NCI-H345 (cell line): ENCODE measurements around the gene DKK3.
A peak's percentile ranks its signal among the peaks of the same experiment; 100 is the strongest.

ENCODE experiments used
- DNase-seq: peaks from one replicate; lab custom pipeline; 2025; lab: John Stamatoyannopoulos, UW

Gene DKK3

DNA sequence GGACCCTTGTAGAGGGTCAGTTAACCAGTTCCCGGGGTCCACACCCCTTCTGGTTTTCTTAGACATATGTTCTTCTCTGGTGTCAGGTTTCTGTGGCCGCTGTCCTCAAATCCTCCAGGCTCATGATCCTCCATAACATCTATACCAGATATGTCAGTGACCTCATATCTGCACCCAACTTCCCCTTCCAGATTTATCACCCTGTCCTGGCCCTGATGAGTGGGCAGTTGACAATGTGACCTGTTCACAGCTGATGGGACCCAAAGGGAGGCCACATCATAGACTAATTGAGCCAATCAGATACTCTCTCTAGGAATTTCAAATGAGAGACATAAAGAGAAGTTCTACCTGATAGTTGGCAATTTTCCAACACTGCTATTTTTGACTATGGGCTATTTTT lies 5.1 kb downstream of the DKK3 start:
- no peak for DNase-seq

DNA sequence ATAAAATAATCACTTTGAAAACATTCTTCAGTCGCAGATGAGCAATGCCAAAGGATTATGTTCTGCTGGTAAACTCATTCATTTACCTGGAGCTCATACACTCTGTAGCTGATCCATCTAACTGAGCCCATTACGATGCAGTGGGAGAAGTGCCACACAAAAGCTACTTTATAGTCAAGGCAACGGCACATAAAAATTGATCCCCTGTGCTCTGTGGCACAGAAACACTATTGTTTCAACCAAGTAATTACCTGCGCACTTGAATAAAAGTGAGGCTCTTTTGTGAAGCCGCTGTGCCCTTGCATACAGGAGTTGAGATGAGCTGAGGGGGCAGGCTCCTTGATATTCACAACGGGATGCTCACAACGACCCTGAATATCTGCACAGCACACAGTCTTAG lies 7.2 kb downstream of the DKK3 start:
- DNase-seq, result peak; percentile 14

DNA sequence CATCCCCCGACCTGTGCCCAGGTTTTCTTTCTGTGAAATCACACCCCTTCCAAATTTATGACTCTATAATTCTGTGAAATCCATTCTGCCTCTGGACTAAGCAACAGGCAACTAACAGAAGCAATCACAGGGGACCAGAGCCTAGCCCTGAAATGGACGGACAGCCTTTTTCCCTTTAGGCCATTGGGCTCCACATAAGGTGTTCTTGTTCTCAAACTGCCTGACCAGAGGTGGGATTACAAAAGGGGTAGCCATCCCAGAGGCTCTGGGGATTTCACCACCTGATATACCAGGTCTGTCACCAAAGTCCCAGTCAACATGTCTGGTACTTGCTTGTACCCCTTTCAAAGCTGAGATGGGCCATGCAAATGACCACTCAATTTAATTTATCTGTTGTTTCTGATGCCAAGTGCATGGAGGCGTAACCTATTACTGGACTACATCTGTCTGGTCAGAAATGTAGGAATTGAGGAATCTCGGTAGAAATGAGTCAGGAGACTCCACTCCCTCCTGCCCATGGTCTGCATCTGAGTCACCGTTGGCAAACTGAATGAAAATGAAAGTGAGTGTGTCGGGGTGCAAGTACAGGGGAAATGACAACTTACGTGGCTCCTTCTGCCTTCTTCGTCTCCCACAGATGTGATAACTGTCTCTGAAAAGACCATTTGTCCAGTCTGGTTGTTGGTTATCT lies 10.2 kb downstream of the DKK3 start:
- DNase-seq, result no peak

DNA sequence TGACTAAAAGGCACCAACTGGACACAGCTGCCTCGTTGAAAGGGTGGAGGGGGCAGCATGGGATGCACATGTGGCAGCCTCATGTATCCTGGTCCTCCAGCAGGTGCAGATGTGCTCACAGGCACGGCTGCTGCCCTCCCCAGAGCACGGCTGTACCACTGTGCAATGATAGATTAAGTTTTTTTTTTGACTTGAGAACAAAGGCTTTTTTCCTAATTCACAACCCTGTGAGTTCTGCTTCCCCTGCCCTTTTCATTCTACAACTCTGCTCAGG lies 11.4 kb downstream of the DKK3 start:
- DNase-seq, result no peak

DNA sequence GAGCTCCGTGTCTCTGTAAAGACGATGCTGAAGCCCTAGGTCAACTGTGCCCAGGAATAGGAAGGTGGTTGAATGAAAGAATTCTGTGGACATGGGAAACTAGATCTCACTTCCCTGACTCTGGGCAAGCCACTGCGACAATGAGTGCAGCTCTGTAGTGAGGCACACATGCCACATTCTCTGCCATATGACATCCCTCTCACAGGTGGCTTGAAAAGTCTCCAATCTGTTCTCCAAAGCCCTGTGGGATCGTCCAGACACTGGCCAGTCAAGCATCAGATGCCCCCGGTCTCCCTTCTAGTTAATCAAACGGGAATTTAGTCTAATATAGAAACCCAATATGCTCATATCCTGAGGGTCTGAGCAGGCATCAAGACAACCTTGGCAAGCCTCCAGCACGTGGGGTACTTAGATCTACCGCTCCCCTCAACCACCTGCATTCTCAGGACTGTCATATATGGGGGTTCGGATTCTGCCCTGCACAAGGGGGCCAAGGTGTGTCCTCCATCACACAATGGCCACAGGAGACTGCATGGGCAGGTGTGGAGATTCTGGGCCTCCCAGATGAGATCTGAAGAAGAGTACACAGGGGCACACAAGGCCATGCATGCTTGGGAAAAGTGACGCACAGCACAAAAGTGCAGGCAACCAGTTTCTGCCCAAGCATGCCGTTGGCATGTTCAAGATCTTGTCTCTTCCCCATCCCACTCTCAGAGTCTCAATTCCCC lies 11.9 kb downstream of the DKK3 start:
- DNase-seq, result no peak

DNA sequence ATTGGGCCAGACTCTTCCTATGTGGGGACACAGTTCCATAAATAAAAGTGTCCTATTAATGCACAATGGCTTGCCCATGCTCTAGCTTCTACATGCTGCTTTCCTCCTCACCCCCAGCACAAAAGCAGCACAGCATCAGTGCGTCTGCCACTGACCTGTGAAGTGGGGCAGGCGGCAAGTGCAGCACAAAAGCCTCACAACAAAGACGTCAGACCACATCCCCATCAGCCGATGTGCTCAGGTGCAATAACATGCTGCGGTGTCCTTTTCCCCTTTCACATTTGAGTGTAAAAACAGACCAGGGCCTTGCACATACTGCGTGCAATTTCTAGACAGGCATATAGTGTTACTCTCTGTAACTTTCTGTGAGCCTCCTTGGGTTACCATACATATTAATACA lies 12.8 kb downstream of the DKK3 start:
- no peak for DNase-seq

DNA sequence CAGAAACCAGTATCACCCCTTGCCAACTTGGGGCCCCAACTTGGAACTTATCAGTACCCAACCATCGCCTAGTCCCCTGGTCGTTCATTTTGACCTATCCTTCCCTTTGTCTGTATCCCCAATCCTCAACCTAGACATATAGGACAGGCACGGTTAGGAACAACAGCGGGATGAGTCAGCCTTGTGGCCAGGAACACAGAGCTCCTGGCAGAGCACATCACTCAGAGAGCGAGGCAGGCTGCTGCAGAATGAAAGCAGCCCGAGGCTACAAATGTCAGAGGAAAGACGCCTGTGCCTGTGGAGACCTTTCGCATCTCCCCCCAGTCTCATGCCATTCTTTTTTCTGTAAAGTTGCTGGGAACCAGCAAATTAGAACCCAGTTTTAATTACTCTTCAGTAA lies 14.6 kb downstream of the DKK3 start:
- no peak for DNase-seq

DNA sequence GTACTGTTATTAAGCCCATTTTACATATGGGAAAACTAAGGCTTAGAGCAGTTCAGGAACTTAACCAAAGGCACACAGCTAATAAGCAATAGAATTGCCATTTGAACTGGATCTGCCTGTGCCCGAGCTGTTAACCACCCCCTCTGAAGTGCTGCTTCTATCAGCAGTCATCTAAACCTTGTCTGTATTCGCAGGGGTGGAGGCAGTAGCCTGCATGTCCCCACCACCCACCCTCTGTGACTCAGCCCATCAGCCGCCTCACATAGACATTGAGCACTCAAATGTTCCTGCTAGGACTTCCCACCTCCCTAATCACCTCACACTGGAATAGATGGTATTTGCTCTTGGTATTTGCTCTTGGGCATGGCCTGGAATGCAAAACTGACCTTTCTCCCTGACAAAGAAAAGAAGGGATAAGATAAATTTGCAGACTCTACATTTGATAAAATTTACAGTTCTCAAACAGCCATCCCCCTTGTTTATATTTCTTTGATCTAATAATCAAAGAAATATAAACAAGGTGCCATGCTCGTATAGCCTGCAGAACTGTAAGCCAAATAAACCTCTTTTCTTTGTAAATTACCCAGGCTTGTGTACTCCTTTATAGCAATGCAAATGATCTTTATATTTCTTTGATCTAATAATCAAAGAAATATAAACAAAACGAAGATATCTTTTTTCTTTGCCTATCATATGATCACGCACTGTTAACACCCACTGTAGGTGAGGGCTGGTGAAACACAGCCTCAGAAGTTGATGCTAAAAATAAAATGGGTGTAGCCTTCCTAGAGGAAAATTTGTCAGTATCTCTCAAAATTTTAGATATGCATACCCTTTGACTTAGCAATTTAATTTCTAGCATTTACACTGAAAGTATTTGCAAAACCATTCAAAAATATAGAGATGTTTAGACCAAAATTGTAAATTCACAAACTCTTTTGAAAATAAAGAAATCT lies 15.9 kb downstream of the DKK3 start:
- no peak for DNase-seq

DNA sequence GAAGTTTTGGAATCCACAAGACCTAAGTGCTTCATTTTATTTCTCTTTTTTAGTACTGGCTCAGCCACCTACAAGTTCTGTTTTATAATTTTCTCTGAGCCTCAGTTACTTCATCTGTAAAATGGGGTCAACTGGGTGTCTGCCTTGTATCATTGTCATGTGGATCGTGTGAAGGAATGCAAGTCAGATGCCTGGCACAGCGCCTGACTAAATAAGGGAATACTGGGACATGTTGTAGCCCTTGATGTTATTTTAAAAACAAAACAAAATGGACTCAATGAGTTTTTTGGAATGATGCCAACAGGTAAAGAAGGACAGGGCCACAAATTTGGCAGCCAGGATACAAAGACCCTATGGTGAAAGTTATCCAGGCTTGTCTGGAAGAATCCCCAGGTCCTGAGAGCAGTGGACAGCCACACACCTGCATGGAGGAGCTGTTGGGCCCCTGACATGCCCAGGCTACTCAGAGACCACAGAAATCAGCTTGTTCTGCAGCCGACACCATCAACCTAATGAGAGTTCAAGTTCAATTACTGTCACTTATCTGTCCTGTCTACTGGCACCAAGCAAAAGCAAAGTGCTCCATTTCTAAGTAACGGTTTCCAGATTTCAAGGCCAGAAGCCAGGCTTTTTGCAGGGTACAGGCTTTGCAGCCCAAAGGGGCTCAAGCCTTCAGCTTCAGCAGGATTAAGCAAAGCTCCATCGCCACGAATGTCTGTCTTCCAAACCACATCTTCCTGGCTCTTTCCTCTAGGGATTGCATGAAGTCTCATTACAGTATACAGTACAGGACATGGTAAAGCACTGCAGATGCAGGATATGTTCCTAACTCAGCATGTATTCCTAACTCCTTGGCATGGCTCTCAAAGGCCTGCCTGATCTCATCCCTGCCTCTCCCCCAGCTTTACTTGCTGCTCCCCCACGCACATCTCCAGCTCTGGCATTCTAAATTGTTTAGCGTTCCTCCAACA lies 18.4 kb downstream of the DKK3 start:
- no peak for DNase-seq

DNA sequence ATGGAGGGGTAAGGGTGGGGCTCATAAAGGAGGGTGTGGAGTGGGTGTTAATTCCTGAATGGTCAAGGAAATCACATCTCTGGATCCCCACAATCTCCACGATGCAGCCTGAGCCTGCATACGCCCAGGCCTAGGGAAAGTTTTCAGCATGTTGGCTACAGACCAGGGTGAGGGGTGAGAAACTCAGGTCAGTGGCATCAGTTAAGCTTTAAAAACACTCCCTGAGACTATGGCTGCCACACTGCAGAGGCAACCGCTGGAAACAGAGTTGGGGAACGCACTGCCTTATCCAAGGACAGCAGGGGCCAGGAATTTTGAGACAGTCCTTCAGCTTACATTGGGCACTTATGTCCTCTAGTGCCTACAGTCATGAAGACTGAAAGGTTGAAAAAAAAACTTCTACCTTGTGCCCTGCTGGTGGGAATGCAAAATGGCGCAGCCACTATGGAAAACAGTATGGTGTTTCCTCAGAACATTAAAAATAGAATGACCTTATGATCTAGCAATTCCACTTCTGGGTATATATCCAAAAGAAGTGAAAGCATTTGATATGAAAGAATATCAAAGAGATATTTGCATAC lies 19.7 kb downstream of the DKK3 start:
- no peak for DNase-seq

DNA sequence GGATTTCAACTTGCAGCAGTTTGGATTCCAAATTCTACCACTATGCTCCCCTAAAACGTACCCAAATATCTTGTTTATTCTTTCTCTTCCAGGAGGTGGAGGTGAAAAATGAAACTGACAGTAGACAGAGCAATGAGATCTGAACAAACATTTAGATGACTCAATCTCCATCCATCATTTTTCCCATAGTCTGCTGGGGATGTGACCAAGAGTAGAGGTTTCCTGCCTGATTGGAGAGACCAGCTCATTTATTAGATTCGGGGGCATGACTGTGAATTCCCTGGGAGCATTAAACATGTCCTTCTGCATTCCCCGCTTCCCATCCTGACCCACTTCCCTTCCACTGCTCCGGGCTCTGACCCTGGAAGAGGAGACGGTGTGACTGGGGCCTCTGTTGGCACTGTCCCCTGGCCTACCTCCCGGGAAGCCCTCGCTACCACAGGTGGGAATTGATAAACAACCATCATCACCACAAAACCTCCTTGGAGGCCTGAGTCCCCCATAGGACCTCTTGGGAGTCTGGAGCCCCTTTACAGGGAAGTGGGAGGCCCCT lies 20.3 kb downstream of the DKK3 start:
- DNase-seq, result no peak

DNA sequence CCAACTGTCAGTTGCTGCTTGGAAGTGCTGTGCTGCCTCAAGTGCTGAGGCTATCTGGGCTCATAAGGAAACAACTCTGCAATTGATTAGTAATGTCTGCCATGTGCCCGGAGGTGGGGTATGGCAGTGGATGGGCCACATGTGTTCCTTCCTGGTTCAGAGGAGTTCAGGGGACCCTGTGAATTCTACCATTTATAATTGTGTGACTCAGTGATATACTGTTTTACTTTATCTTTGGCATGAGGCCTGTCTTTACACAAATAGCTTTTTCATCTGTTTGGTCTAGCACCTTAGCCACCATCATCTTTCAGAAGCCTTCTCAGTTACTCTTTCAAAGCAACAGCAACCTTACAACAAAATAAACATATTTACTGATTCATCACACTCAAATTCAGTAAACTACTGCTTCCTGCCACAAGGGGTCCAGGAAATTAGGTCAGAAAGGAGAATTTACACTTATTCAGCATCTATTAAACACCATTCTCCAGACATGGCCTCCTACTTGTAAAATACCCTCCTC lies 20.9 kb downstream of the DKK3 start:
- no peak for DNase-seq

DNA sequence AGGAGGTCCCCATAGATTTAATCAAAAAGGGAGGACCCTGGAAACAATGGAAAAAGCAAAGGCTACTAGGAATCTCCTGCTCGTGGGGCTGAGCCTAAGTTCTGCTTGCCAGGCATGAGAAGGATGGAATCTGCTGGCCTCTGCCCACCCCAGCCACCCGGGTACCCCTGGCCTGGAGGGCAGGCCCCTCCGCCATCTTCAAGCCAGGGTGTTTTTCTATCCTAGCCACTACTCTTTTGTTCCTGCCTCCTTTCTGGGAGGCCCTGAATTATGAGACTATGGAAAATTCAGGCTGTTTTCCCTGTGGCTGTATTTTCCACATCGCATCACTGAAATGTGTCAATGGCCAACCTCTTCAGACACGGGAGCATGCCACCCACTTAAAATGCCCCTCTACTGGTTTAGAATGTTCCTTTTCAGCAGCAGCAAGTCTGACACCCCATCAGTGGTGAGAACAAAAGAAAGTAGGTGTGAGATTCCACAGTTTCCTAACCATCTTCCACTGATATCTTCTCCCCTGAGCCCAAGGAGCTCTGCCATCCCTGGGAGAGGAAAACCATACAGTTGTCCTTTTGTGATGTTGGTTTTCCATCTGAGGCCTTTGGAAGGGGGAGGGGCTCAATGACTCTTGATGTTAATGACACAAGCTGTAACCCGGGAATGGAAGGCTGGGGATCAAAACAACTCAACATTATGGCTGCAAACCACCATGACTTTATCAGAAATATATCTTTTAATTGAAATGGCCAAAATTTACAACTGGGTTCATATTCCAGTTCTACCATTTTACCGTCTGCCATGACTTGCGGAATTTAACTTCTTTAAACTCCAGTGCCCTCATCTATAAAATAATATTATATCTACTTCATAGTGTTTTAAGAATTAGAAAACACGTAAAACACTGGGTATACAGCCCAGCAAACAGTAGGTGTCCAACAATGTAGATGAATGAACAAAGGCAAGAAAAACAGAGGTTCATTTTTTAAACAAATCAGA lies 22.2 kb downstream of the DKK3 start:
- no peak for DNase-seq

DNA sequence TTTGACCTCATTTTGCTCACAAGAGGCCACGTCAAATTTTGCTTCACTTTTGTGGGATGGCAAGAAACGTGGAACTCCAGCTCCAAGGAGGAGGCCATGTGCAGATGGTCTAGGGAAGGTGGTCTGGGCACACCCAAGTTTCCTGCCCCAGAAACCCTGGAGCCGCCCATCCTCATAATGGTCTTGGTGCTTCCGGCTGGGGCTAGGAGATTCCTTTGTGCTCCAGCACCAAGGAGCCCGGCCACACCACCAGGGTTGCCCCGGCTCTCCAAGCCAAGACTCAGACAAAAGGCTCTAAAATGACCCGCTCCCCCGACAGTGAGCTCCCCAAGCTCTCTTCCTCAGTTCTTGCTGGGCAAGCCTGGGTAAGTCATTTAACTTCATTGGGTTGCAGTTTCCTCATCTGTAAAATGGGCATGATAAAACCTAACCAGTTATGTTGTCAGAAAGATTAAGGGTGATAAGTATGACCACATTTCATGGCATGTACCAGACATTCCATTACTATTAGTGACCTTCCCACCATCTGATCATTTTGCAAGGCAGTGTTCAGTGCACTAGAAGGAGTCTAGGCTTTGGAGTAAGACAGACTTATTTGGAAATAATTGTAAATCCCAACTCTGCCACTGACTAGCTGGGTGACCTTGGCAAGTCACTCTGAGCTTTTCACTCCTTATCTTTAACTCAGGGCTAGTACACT lies 23.3 kb downstream of the DKK3 start:
- no peak for DNase-seq

DNA sequence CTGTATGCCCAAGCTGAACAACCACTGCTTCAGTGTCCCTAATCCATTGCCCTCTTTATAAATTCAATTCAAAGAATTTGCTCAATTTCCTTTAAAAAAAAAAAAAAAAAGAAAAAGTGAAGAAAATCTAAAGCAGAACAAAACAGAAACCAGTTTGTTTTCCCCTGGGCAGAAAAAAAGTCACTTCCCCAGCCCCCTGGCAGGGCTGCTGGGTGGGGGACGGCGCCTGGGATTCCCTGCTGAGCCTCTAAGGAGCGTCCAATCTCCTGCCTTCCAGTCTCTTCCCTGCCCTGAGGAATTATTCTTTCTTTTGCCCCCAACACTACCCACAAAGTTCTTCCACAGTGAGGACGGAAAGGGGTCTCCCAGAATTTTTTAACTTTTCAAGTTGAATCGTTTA lies 23.9 kb downstream of the DKK3 start:
- no peak for DNase-seq

DNA sequence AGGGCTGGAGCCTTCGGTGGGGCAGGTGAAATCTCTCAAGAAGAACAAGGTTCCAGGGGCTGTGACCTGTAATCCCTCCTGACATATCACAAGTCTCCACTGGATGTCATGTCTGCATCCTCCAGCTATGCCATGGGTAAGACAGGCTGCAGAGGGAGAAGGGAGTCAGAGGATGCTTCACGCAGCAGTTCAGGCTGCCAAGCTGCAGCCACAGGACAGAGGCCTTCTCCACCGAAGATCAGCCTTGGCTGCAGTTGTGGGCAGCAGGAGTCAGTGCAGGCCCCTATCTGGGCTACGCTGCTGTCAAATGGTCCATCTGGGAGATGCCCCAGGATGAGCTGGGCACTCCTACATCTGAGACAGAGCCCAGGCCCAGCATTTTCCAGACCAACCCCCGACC lies 25.0 kb downstream of the DKK3 start:
- DNase-seq, result no peak

DNA sequence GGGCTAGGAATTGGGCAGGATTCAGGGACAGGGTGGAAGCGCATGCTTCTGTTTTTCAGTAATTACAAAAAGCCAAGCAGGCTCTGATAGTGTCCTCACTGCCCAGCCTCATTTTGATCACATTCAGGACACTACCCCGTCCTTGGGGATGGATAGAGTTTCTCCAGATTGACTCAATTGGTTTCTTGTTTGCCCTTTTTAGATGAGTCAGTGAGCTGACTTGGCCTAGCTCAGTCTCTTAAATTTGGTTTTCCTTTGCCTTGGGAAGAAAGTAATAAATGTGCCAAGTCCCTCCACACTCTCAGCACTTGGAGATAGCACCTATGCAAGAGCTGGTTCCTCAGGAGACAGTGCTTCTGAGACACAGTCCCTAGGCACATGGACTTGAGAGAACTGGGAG lies 25.5 kb downstream of the DKK3 start:
- no peak for DNase-seq

DNA sequence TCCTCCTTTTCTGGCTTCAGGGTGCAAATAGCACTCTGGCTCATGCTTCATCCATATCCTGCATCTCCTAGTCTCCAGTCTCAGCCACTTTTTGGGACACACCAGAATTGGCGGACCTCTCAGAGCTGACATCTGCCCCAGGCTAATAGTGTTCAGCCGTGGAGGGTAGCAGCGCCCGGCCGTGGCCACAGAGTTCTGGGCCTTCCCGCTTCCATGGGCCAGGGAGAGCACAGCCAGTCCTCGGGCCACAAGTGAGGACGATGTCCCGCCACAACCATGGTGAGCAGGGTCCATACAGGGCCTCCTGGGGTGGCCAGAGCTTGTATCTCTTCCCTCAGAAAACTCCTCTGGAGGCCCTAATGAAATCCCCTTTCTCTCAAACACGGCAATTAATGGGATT lies 26.0 kb downstream of the DKK3 start:
- no peak for DNase-seq

DNA sequence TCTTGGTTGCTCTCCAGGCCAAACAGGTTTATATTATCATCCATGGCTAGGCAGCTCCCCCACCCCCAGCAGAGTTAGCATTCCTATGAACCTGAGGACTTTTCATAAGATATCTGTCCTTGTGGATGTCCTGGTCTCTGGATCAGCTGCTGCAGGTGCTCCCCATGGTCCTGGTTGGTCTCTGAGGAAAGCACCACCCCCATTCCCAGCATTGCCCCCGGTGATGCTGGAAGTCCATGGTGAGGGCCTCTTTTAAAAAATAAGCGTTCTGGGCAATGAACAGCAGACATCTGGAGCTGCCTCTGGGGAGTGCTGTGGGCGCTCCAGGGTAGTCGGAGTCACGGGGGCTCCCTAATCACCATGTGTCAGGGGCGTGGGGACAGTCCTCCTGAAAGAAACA lies 26.6 kb downstream of the DKK3 start:
- no peak for DNase-seq
